Astrocyte (in vitro differentiated cells and primary cell): Measurements from ENCODE around the gene DPH1. TPM values are rescaled to one million over a fixed set of nuclear protein-coding genes. Genes with fewer than 3 reads are reported as not detected.
A peak's percentile ranks its signal among the peaks of the same experiment; 100 is the strongest.

ENCODE experiments used
- DNase-seq: peaks from one replicate; pipeline ENCODE4 v3.0.0-alpha.2; 2010; ENCODE audit warnings: low read depth
- FAIRE-seq: peaks from 2 replicates; lab custom pipeline; 2011; peaks lifted over from hg19 to GRCh38; lab: Jason Lieb, UNC
- H2AFZ ChIP-seq: 2 replicates; pipeline ENCODE4 v1.6.0; 2012; ENCODE audit warnings: low read depth, low read length, inconsistent platforms
- H3K27ac ChIP-seq: 2 replicates; pipeline ENCODE4 v1.5.1; 2011; ENCODE audit warnings: low read depth, low read length, inconsistent platforms
- H3K27me3 ChIP-seq: 2 replicates; pipeline ENCODE4 v1.6.0; 2011; ENCODE audit warnings: low read length, inconsistent platforms; ENCODE audit not compliant: insufficient read depth
- H3K36me3 ChIP-seq: 2 replicates; pipeline ENCODE4 v1.5.1; 2011; ENCODE audit warnings: low read length, inconsistent platforms; ENCODE audit not compliant: insufficient read depth
- H3K4me1 ChIP-seq: 2 replicates; pipeline ENCODE4 v1.5.1; 2011; ENCODE audit warnings: low read length, inconsistent platforms; ENCODE audit not compliant: insufficient read depth
- H3K4me2 ChIP-seq: 2 replicates; pipeline ENCODE4 v1.6.0; 2012; ENCODE audit warnings: low read length, inconsistent platforms
- H3K4me3 ChIP-seq: 2 replicates; pipeline ENCODE4 v1.5.1; 2011; ENCODE audit warnings: low read depth, mild to moderate bottlenecking, low read length, inconsistent platforms; ENCODE audit not compliant: insufficient read depth
- H3K79me2 ChIP-seq: 2 replicates; pipeline ENCODE4 v1.6.0; 2012; ENCODE audit warnings: mild to moderate bottlenecking, low read length, inconsistent platforms; ENCODE audit not compliant: insufficient read depth
- H3K9ac ChIP-seq: 2 replicates; pipeline ENCODE4 v1.6.0; 2012; ENCODE audit warnings: mild to moderate bottlenecking, low read length, inconsistent platforms
- H3K9me3 ChIP-seq: 2 replicates; pipeline ENCODE4 v1.5.1; 2012; ENCODE audit warnings: low read depth, mild to moderate bottlenecking, low read length, inconsistent platforms; ENCODE audit not compliant: insufficient read depth
- H4K20me1 ChIP-seq: 2 replicates; pipeline ENCODE4 v1.6.0; 2012; ENCODE audit warnings: low read length, inconsistent platforms; ENCODE audit not compliant: insufficient read depth
- H3K27ac Mint-ChIP-seq: one replicate; pipeline ENCODE4 v1.8.0; 2021; ENCODE audit warnings: mild to moderate bottlenecking, mixed read lengths; ENCODE audit not compliant: unreplicated experiment
- H3K27me3 Mint-ChIP-seq: one replicate; pipeline ENCODE4 v1.8.0; 2021; ENCODE audit warnings: low read depth, mixed read lengths; ENCODE audit not compliant: unreplicated experiment
- H3K36me3 Mint-ChIP-seq: one replicate; pipeline ENCODE4 v1.8.0; 2021; ENCODE audit warnings: low read depth, mixed read lengths; ENCODE audit not compliant: unreplicated experiment
- H3K4me1 Mint-ChIP-seq: one replicate; pipeline ENCODE4 v1.8.0; 2021; ENCODE audit warnings: low read depth, mixed read lengths; ENCODE audit not compliant: unreplicated experiment
- H3K4me3 Mint-ChIP-seq: one replicate; pipeline ENCODE4 v1.8.0; 2021; ENCODE audit warnings: mild to moderate bottlenecking, moderate library complexity, mixed read lengths; ENCODE audit not compliant: unreplicated experiment
- H3K9me3 Mint-ChIP-seq: one replicate; pipeline ENCODE4 v1.8.0; 2021; ENCODE audit warnings: mild to moderate bottlenecking, mixed read lengths; ENCODE audit not compliant: unreplicated experiment
- EZH2 ChIP-seq: IDR thresholded peaks from 2 replicates; pipeline ENCODE4 v1.6.1; 2012; ENCODE audit warnings: mild to moderate bottlenecking, low read length, inconsistent platforms; ENCODE audit not compliant: insufficient read depth
- total RNA-seq: library from RNA; stranded (reverse); gene quantifications from 2 replicates; pipeline ENCODE4 v1.2.1, GENCODE V29; 2021
- TF ChIP-seq, protein P1 (sequence below): IDR thresholded peaks from 2 replicates; pipeline ENCODE4 v1.5.1; 2011; ENCODE audit warnings: low read depth, mild to moderate bottlenecking, inconsistent platforms, low read length, moderate library complexity; ENCODE audit not compliant: insufficient read depth

DPH1 gene
- total RNA-seq, 1 donor from 2014 or later, result 25.8 TPM

DNA sequence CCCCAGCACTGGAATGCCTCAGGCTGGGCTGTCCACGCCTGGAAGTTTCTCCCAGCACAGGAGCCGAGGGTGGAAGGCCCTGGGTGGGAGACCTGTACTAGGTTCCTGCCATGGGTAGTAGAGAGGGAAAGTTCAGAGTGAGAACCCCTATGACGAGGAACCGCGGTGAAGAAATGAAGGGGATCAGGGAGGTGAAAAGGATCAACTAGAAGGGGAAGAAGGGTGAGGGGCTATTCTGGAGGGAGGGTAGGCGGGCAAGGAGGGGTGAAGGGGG is 30.4 kb downstream of the DPH1 start:
- Mint-ChIP-seq H3K27me3 (no peaks in the 10 kb centered on the region), H3K9me3 (peaks cover 2% of the 10 kb centered on the region), H3K4me1 (peaks cover 40% of the 10 kb centered on the region), H3K27ac (peak overlapping the region; percentile 83), H3K4me3 (no peak overlapping the region), H3K36me3 (peaks cover 24% of the 10 kb centered on the region)
- Histone ChIP-seq H3K4me1 (peaks cover 66% of the 10 kb centered on the region), H3K9me3 (no peaks in the 10 kb centered on the region), H3K27me3 (no peaks in the 10 kb centered on the region), H3K79me2 (peaks cover 79% of the 10 kb centered on the region), H3K27ac (peak overlapping the region; percentile 99), H2AFZ (no peak overlapping the region), H3K4me2 (peak overlapping the region; percentile 86), H3K9ac (peak overlapping the region; percentile 93), H4K20me1 (peaks cover 27% of the 10 kb centered on the region), H3K4me3 (no peak overlapping the region), H3K36me3 (peaks cover 9% of the 10 kb centered on the region)
- FAIRE-seq (no peak), DNase-seq (no peak)
- TF ChIP-seq, protein P1, sequence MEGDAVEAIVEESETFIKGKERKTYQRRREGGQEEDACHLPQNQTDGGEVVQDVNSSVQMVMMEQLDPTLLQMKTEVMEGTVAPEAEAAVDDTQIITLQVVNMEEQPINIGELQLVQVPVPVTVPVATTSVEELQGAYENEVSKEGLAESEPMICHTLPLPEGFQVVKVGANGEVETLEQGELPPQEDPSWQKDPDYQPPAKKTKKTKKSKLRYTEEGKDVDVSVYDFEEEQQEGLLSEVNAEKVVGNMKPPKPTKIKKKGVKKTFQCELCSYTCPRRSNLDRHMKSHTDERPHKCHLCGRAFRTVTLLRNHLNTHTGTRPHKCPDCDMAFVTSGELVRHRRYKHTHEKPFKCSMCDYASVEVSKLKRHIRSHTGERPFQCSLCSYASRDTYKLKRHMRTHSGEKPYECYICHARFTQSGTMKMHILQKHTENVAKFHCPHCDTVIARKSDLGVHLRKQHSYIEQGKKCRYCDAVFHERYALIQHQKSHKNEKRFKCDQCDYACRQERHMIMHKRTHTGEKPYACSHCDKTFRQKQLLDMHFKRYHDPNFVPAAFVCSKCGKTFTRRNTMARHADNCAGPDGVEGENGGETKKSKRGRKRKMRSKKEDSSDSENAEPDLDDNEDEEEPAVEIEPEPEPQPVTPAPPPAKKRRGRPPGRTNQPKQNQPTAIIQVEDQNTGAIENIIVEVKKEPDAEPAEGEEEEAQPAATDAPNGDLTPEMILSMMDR, result no peak
- TF ChIP-seq EZH2, result no peak

DNA sequence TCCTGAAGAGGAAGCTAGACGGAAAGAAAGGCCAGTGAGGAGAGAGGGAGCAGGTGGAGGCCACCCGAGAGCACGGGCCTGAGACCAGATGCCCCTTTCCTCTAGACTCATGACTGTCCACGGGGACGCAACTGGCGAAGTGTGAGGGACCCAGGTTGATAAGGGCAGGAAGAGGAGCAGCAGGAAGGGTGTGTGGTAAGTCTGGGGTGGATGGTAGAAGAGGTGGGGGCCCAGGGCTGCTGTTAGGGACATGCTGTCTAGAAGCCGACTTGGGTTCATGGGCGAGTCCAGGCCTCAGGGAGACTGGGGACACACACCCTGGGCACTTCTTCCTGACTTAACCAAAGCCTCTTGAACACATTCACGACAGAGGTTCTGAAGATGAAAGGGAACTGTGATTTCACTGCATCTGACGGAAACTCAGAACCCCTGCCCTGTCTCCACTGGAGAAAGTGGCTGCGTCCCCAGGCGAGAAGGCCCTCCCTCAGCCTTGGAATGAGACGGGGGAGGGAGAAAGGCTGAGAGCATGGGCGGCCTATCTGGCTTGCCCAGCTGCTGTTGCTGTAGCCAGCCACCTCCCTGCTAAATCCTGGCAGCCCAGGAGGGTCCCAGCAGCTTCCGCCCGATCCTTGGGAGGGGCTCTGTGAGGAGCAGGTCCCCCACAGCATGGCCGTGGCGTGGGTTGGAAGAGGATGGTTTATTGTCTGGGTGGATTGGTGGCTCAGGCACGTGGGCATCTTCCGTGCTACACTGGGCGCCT is 30.9 kb downstream of the DPH1 start:
- Histone ChIP-seq H3K36me3 (peaks cover 9% of the 10 kb centered on the region), H3K4me1 (peaks cover 72% of the 10 kb centered on the region), H4K20me1 (peaks cover 27% of the 10 kb centered on the region), H3K27ac (peak overlapping the region; percentile 99), H3K27me3 (no peaks in the 10 kb centered on the region), H3K4me2 (peak overlapping the region; percentile 86), H3K4me3 (no peak overlapping the region), H2AFZ (no peak overlapping the region), H3K9me3 (no peaks in the 10 kb centered on the region), H3K79me2 (peaks cover 79% of the 10 kb centered on the region), H3K9ac (peak overlapping the region; percentile 93)
- Mint-ChIP-seq H3K27ac (peak overlapping the region; percentile 83), H3K36me3 (peaks cover 28% of the 10 kb centered on the region), H3K27me3 (no peaks in the 10 kb centered on the region), H3K4me3 (no peak overlapping the region), H3K4me1 (peaks cover 44% of the 10 kb centered on the region), H3K9me3 (peaks cover 2% of the 10 kb centered on the region)
- TF ChIP-seq, protein P1, result no peak
- DNase-seq (no peak), FAIRE-seq (no peak)

DNA sequence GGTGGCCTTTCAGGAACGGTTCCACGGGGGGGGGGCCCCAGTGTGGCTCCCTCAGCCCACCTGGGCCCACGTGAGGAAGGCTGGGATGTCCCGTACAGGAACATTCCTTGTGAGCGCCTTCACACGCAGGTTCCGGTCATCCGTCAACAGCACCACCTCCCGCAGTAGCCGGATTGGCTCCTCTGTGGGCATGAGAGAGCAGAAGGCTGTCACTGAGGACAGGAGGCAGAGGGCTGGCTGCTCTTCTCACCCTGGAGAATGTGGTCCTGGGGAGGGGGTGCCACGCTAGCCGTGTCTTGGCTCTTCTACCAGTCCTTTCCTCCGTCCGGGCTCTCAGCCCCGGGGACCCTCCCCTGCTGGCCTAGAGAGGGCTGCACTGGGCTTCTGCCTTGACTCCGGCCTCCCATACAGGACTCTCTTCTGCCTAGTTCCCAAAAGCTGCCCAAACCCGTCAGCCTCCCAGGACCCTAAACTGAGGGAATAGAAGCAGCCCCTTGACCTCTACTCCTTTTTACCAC is 31.5 kb downstream of the DPH1 start:
- H3K4me2 ChIP-seq, result peak overlapping the region; percentile 46
- no peak for FAIRE-seq
- H3K9ac ChIP-seq, result peak overlapping the region; percentile 93
- peaks cover 2% of the 10 kb centered on the region for H3K9me3 Mint-ChIP-seq
- peaks cover 49% of the 10 kb centered on the region for H3K4me1 Mint-ChIP-seq
- peaks cover 28% of the 10 kb centered on the region for H3K36me3 Mint-ChIP-seq
- H3K27ac ChIP-seq, result peak overlapping the region; percentile 99
- H3K79me2 ChIP-seq, result peaks cover 77% of the 10 kb centered on the region
- no peak overlapping the region for H3K4me3 ChIP-seq
- H3K4me1 ChIP-seq, result peaks cover 78% of the 10 kb centered on the region
- H3K36me3 ChIP-seq, result peaks cover 9% of the 10 kb centered on the region
- H3K4me3 Mint-ChIP-seq, result peak overlapping the region; percentile 76
- peaks cover 22% of the 10 kb centered on the region for H4K20me1 ChIP-seq
- no peaks in the 10 kb centered on the region for H3K27me3 ChIP-seq
- no peaks in the 10 kb centered on the region for H3K27me3 Mint-ChIP-seq
- TF ChIP-seq, protein P1, result no peak
- TF ChIP-seq EZH2, result no peak
- no peak overlapping the region for H2AFZ ChIP-seq
- H3K27ac Mint-ChIP-seq, result peak overlapping the region; percentile 97
- no peak for DNase-seq
- no peaks in the 10 kb centered on the region for H3K9me3 ChIP-seq
